WTC11 (cell line): ENCODE results near the gene NTN5.

ENCODE experiments used
- FOXJ3 ChIP-seq: sonication (generic); formaldehyde crosslinking; IDR thresholded peaks from 2 replicates; pipeline ENCODE4 v1.9.0; 2021; ENCODE audit warnings: missing genetic modification reagents, mild to moderate bottlenecking, borderline replicate concordance
- GABPB1 ChIP-seq: sonication (generic); formaldehyde crosslinking; IDR thresholded peaks from 2 replicates; pipeline ENCODE4 v1.8.1; 2023; ENCODE audit warnings: mild to moderate bottlenecking, missing genetic modification reagents
- SP1 ChIP-seq: sonication (generic); formaldehyde crosslinking; conservative IDR thresholded peaks from 2 replicates; pipeline ENCODE4 v1.8.1; 2022; ENCODE audit warnings: missing genetic modification reagents
- ZBTB21 ChIP-seq: sonication (generic); formaldehyde crosslinking; IDR thresholded peaks from 2 replicates; pipeline ENCODE4 v1.8.1; 2023; ENCODE audit warnings: mild to moderate bottlenecking, missing genetic modification reagents, borderline replicate concordance
- ZNF263 ChIP-seq: sonication (generic); formaldehyde crosslinking; IDR thresholded peaks from 2 replicates; pipeline ENCODE4 v1.8.1; 2022; ENCODE audit warnings: low read depth, mild to moderate bottlenecking, moderate library complexity, missing genetic modification reagents
- TF ChIP-seq, protein P1 (sequence below): sonication (generic); formaldehyde crosslinking; IDR thresholded peaks from 2 replicates; pipeline ENCODE4 v1.8.0; 2023; ENCODE audit warnings: missing genetic modification reagents
- TF ChIP-seq, protein P2 (sequence below): fragments of 200-600 bp; IDR thresholded peaks from 2 replicates; pipeline ENCODE4 v1.8.0; 2022; ENCODE audit warnings: antibody characterized with exemption

- TF ChIP-seq, protein P1, sequence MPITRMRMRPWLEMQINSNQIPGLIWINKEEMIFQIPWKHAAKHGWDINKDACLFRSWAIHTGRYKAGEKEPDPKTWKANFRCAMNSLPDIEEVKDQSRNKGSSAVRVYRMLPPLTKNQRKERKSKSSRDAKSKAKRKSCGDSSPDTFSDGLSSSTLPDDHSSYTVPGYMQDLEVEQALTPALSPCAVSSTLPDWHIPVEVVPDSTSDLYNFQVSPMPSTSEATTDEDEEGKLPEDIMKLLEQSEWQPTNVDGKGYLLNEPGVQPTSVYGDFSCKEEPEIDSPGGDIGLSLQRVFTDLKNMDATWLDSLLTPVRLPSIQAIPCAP (CRISPR knock-in tag): no peak
- no peak for TF ChIP-seq ZBTB21 (CRISPR knock-in tag)
- TF ChIP-seq, protein P2, sequence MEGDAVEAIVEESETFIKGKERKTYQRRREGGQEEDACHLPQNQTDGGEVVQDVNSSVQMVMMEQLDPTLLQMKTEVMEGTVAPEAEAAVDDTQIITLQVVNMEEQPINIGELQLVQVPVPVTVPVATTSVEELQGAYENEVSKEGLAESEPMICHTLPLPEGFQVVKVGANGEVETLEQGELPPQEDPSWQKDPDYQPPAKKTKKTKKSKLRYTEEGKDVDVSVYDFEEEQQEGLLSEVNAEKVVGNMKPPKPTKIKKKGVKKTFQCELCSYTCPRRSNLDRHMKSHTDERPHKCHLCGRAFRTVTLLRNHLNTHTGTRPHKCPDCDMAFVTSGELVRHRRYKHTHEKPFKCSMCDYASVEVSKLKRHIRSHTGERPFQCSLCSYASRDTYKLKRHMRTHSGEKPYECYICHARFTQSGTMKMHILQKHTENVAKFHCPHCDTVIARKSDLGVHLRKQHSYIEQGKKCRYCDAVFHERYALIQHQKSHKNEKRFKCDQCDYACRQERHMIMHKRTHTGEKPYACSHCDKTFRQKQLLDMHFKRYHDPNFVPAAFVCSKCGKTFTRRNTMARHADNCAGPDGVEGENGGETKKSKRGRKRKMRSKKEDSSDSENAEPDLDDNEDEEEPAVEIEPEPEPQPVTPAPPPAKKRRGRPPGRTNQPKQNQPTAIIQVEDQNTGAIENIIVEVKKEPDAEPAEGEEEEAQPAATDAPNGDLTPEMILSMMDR: no peak
- no peak for TF ChIP-seq SP1 (CRISPR knock-in tag)
- TF ChIP-seq FOXJ3 (CRISPR knock-in tag): no peak
- no peak for TF ChIP-seq ZNF263 (CRISPR knock-in tag)
- no peak for TF ChIP-seq GABPB1
Observed at GRCh38 chr19:48705431-48705830, 32.6 kb upstream of the NTN5 start.
